Stimulated activated CD8-positive, alpha-beta memory T cell treated with anti-CD3 and anti-CD28 coated beads, Interleukin-2, amount 100 ng/mL, for 1 hour (primary cell): Measurements from ENCODE around the gene SERTM1.

Experiments
- DNase-seq, 2 donors: peaks; one replicate each; pipeline ENCODE4 v3.0.0-alpha.2; 2020; ENCODE audit warnings: low read depth in 2 of 2

SERTM1 gene

DNA sequence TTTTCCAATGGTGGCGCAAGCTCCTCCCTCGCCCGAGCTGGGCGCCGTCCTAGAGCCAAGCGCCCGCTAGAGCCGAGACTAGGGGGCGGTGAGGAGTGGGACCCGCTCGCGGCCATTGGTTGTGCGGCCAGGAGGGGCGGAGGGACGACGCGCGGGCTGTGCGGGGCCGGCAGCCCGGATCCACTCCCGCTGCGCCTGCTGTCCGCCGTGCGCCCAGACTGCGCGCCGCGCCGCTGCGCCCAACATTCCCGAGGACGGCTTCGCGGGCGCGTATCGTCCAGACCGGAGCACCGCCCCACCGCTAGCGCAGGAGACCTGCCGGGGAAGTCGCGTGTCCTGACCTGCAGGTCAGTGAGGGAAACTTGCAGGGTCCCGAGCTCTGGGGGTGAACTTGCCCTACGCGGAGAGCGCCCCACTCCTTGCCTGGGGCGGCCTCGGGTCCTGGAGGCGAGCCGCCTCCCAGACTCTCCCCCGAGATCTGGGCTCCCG is at the start of gene SERTM1:
Gene SERTM1 (plus strand): TSS at position 183 of the 489 bp plus-strand sequence. CDS start 21,059 bp downstream, outside the sequence.
- DNase-seq, result no peak

DNA sequence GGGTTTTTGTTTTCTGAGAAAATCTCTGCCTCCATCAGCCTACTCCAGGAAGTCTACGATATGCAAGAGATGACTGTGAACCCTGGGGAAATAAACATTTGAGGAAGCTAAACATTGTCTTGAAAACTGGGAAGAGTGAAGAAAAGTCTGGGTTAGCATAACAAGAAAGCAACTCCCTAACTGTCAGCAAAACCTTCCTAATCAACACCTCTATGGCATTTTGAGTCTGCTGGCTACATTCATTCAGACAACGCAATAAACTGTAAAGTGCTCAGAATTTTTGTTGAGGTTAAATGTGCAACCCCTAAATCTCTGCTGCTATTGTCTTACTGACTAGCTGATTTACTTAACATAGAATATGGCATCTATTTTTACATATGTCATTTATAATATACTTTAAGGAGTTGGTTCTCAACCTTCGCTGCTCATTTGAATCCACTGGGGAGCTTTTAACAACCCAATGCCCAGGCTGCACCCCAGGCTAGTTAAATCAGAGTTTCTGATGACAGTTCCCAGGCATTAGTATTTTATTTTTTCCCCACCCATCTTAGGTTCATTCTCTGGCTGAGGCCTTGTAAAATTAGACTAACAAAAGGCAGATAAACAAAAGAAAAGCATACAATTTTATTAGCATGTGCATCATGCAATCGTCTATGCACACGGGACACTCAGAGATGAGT is 45.3 kb upstream of the SERTM1 start:
- no peak for DNase-seq

DNA sequence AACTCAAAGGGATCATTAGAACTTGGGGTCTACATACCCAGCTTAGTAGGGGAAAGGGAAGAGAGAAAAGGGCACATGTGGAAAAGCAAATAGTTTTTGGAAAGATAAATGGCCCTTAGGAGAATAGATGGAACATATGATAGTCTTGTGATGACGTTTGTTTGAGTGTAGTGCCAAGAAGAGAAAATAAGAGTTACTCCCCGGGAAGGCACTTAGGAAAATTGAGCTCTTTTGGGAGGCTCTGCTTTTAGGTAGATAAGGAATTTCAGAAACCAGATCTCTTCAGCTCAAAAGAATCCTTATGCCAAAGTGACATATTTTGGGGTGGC is 44.8 kb upstream of the SERTM1 start:
- DNase-seq, result no peak

DNA sequence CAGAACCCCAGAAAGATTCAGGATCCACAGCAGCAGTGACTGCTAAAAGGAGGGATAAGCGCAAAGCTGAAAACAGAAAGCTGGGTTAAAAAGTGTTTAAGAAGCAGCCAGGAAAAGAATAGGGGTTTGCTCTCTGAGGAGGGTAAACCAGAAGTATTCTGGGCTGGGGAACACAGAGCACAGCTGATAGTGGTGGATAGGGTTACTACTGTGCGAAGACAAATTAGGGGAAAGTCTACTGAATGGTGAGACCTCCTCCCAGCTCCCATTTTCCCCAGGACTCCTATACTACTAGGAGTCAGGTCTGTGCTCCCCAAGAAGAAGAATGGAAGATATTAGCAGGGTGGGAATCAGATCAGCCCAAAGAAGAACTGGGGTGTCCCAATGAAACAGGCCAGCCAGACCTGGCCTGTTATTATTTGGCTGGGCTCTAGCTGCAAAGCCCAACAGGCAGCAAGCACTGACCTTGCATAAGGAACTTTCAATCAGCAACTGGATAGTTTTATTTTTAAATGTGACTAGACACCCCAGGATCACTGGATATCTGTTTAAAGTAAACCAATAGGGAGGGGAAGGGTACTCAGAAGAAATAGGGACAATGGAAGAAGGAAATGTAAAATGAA is 43.5 kb upstream of the SERTM1 start:
- no peak for DNase-seq

DNA sequence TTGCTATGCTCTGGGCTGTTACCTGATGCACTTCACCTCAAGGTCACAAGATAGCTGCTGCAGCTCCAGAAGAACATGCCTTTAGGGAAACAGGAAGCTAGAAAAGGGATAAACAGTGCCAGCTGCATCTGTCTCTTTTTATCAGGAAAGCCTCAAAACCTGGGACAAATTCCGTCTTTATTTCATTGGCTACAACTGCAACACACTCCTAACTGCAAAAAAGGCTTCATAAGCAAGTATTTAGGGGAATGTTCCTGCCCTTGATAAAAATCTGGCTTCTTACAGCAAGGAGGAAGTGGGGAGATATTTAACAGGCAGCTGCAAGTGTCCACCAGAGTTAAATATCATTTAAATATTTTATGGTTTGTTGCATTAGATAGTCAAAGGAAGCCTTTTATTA is 34.2 kb upstream of the SERTM1 start:
- DNase-seq, result no peak

DNA sequence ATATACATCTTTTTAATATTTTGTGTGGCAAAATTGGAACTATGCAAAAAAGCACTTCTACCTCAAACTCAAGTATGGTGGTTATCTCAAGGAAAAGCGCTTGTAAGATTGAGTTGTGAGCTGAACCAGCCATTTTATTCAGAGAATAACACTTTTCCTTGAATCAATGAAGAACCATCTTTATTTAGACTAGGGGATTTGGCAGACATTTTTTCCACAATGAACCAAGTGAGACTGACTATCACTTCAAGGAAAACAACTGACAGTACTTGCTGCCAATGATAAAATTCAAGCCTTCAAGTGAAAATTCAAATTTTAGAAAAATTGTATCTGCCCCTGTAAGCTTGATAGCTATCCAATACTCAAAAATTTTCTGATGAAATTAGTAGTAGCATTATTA is 23.2 kb upstream of the SERTM1 start:
- DNase-seq, result no peak

DNA sequence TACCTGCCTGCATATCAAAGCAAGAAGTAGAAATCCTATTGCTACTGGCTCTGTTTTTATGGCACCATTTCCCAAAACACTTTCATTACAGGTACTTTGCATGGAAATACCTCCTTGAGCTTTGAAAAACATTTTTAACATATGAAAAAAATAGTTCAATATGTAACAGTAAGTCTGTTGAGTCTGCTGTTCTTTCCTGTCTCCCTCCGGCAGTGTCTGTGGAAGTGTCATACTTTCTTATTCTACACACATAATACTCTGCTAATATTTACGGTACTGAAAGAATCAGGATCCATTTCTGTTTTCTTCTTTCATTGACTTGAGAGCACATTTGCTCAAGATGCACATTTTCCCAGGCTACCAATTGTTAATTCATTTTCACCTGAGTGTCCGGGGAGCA is 8.2 kb upstream of the SERTM1 start:
- no peak for DNase-seq

DNA sequence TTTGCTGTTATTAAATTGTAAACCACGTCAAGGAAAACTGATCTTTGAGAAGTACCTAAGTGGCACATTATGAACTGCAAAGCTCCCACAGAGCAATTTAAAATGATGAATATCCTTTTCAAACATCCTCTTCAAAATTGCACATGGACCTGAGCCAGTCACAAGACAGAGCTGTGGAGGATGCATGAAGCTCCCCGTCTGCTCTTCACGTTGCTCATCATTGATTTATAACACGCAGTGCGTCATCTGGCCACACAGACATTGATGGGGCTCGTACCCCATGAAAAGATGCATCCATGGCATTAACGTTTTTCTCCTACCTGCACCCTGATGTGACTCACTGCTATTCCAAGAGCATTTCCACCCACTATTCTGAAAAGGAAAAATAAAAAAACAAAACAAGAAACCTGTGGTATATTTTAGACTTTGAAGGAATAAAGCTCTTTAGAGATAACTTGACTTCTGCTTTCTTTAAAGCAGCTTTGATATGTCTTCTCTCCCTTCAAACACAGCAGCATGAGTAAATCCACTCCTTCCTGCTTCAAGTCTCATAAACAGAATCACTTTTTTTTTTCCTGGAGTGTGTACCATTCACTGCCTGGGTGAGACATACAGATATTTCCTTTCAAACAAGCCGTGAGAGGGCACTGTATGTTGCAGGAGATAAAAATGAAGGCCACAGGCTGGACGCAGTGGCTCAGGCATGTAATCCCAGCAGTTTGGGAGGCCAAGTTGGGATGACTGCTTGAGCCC is 7.2 kb upstream of the SERTM1 start:
- no peak for DNase-seq

DNA sequence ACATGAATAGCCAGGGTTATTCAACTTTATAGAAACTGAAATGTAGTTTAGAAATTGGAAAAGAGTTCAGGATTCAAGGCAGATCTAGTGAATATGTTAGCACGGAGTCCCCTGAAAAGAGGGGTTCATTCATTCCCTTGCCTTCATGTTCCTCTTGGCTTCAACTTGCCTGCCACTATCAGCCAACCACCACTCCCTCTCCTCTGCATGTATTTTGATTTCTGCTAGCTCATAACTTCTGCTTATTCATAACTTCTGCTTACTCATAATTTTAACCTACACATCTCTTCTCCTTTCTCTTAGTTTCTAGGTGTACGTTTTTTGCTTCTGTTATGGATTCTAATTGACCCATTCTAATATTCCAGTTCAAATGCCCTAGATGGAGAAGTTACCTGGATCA is 5.5 kb upstream of the SERTM1 start:
- DNase-seq, result no peak

DNA sequence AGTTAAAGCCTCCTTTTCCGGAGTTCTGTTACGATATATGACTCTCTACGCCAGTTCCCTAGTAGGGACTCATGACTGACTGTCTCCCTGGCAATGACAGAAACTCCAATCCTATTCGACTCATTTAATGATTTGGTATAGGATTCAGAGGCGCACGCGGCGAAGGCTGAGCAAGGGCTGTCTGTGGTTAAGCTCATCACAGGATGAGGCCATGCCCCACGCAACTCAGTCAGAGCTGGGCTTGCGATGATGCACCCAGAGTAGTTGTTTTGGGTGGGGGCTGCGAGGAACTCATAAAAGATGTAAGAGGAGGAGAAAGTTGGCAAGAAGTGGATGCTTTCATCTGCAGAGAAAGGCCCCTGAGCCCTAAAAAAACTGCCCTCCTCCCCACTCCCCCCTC is 468 bp upstream of the SERTM1 start:
- DNase-seq, result no peak

DNA sequence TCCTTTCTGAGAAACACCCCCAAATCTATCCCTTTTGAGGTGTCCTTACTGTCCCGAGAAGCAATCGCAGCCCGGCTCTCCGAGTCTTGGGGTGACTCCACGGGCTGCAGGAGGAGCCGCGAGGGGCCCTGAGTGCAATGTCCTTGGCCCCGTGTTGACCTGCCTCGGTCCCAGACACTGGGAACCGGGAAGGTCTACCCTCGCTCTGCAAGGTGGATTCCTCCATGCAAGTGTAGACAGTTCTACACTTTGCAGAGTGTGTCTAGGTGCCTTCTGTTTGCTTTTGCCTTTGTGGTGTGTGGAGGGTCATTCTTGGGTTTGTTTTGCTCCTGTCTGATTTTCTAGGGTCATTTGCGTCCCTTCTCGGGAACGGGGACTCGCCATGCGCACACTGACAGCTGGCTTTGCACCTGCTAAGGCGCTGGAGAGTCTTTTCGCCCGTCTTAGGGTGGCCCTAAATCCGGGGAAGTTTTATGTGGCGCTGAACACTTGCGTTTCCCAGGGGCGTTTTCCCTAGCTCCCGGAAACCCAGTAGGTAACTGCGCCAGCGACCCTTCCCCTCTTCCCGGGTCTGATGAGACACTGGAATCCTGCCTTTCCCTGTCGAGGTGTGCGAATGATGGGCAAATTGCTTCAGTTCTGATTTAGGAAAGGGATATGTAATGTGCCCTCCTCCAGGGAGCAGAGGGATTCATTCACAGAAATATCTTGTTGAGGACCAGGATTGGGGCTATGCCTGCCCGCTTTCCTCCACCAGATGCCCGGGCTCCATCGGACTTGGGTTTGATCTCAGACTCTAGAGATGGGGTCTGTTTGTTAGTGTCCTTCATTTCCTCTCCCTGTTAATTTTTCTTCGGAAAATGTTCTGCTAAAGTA is 755 bp downstream of the SERTM1 start:
- no peak for DNase-seq

DNA sequence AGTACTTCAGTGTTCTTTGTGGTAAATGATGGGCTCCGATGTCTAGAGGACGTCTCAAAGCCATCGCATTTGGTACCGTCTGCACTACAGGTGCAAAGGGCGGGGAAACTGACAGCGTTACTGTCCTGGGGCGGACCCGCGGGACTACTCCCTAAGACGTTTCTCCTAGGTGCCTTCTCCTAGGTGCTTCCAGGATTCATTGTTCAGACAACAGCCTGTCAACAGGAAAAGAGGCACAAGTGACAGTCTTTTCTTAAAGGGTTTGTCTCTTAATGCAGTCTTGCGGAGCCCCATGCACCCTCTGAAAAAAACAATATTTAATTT is 1.4 kb downstream of the SERTM1 start:
- no peak for DNase-seq

DNA sequence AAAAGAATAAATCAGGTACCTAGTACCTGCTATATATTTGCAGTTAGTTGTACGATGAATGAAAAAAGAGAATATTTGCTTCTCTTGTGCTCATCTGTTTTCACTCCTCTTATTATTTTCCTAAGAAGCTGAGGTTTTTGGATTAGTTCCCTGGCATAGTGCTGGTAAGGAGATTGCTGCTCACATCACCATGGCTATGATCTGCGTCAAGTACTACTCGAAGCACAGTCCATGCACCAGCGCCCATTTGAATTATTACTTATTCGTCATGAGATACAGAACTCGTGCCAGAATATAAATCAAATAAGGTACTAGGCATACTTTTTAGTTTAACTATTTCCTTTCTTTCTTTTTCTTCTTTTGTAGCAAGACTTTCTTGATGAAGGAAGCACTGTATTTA is 7.1 kb downstream of the SERTM1 start:
- no peak for DNase-seq

DNA sequence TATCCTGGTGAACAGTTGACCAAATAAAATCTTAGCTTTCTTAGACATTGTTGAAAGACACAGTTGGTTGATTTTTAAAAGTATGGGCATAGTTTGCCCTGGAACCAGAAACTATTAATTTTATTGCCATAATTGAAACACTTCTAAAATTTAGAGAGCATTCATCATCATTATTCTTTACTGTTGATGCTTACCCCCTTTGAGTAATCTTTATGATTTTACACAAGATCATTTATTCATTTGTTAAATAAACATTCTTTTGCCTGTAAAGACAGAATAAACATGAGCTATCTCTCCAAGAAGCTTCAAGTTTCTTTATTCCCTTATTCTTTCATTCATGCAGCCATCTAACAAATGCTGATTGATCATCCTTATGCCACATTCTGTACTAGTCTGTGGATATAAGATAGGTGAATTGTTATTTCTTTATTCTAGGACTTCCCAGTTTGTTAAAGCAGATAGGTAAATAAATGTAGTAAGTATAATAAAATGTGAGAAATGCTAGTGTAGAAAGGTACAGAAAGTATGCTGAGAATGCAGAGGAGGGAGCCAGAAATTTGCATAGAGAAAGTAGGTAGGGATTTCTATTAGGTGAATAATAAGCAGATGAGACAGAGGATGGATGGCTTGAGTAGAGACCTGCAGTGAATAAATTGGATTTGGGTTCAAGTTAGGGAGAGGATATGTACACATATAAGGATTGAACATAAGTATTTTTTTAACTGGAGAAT is 8.2 kb downstream of the SERTM1 start:
- no peak for DNase-seq

DNA sequence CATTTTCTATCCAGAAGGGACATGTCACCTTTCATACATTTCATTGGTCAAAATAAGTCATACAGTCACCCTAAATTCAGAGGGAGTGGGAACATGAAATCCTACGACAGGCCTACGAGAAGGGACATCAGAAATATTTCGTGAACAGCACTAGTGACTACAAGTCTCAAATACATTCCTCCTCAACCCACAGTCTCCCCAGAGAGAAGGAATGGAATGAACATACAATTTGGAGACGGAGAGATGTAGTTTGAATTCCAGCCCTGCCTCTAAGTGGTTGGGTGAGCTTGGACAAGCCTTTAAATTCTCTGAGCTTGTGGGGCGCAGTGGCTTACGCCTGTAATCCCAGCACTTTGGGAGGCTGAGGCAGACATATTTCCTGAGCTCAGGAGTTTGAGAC is 9.9 kb downstream of the SERTM1 start:
- DNase-seq, result no peak

DNA sequence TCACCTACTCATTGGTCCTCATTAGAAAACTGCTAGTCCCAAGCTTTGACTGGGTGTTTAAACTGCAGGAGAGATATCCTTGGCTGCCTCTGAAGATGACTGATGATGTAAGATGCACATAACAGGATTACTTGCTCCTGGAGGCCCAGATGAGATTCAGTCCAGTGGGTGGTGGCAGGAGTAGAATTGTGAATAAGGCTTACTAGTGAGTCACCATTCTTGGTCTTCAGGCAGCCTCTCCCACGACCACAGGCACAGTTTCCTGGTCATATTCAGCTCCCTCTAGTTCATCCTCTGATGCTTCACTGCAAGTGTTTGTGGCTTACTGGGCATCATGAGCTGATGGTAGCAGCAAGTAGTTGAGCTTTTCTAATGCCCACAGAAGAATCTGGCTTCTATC is 12.1 kb downstream of the SERTM1 start:
- DNase-seq, result no peak

DNA sequence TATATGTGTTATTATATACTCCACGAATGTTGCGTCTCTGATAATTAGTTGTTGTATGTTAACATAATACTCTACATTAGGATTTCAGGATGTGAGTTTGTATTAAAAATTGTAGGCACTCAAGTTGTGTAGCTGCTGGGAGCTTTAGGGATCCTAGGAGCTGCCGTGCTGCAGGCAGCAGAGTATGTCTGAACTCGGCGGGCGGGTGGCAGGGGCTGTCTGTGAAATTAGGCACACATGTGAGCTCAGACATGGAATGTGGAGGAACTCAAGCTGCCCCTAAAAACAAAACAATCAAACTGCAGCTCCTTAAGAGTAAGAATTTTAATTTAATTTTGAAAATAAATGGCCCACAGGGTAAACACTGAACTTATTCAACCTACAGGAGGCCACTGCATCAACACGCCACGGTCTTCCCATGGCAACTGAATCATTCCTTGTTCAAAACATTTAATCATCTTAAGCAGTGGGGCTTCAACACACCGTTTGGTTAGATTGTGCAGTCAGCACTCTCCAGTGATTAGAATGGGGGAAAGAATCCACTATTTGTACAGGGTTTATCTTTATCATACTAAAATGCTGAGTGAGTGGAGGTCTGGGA is 22.7 kb downstream of the SERTM1 start:
- no peak for DNase-seq

DNA sequence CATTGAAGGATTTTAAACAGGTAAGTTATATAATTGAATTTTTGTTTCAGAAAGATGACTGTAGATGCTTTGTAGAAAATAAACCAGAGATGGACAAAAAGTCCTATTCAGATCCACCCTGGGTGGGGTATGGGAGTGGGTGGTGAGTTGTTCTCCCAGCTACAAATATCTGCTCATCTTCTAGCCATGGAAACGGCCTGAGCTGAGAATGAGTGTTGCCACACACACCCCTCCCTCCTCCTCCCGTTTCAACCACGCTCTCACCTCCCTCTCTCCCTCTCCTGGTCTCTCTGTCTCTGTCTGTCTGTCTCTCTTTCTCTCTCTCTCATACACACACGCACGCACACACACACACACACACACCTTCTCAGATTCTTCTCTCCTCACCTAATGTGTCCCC is 26.4 kb downstream of the SERTM1 start:
- no peak for DNase-seq

DNA sequence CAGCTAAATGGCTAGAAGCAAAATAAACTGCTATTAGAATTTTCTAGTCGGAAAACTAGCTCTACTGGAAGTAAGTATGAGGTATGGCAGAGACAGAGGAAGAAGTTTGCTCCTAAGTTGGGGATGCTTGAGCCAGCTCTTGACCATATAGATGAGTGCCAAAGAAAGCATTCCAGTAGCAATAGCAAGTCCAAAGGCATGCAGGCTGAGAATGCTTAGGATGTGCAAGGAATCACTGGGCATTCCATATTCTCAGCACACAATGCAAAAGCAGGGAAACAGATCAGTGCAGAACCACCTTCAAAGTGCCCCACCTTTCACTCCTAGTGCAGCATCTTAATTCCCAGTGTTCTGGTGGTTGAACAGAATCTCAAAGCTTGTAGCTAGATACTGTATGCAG is 32.9 kb downstream of the SERTM1 start:
- DNase-seq, result no peak

DNA sequence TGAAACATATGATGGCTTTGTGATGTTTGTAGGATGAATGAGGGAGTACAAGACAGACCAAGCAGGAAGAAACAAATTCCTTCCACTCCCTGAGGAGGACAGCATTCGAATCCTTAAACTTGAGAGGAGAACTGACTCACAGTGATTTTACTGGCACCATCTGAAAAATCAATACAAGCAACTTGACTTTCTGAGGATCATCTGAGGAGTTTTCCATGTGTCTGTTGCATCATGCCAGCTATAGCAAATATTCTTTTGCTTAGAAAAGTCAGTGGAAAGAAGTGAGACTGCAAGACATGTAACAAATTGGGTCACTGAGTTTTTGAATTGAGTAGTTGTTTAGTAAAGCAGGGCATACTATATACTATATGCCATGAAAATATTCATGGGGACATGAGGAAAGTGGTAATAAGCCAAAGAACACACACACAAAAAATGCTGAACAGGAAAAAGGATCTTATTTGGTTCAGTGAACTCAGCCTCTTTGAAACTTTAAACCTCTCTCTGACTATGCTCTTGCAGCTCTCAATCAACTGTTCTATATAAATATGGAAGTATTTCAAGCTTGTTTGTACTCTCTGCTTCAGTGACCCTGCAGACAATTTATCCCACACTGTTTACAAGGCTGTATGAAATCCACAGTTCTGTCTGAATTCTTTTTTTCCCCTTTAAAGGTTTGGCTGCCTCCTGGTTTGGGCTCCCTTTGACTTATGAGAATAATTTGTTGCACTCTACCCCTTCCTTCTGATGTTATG is 35.5 kb downstream of the SERTM1 start:
- DNase-seq, result no peak
